SHP77 (cell line): ENCODE measurements around the gene SERPINA5.
"Not testable (repeated sequence)": the region's sequence is repeated elsewhere in the genome, so short reads cannot be mapped to it uniquely, and the experiment has no call there.

Experiments
- DNase-seq, 2 experiments: peaks; one replicate each; lab custom pipeline; 2025; lab: John Stamatoyannopoulos, UW

The SERPINA5 gene

GRCh38 chr14:94601884-94602391 is 20.7 kb downstream of the SERPINA5 start:
- peak in 1 of 2 experiments; percentile 18 for DNase-seq

GRCh38 chr14:94602722-94603121 is 21.5 kb downstream of the SERPINA5 start:
- DNase-seq = no peak

- no peak for DNase-seq
These were observed 24.1 kb downstream of the SERPINA5 start for GRCh38 chr14:94605361-94605760.

- not testable (repeated sequence) for DNase-seq
These were observed 27.7 kb downstream of the SERPINA5 start for GRCh38 chr14:94608966-94609365.

GRCh38 chr14:94611179-94611578 is 30.0 kb downstream of the SERPINA5 start:
- DNase-seq = no peak

- no peak for DNase-seq
These were observed 30.9 kb downstream of the SERPINA5 start, which contains the start of gene SERPINA3 for GRCh38 chr14:94612174-94612573. SERPINA3 (plus strand) TSS chr14:94612391; CDS start chr14:94614442, 2,051 bp downstream.

- DNase-seq = no peak
These were observed 31.6 kb downstream of the SERPINA5 start for GRCh38 chr14:94612580-94613554.

- no peak for DNase-seq
These were observed 32.8 kb downstream of the SERPINA5 start for GRCh38 chr14:94613720-94614644.

GRCh38 chr14:94614802-94615201 is 33.6 kb downstream of the SERPINA5 start:
- DNase-seq = no peak

DNA sequence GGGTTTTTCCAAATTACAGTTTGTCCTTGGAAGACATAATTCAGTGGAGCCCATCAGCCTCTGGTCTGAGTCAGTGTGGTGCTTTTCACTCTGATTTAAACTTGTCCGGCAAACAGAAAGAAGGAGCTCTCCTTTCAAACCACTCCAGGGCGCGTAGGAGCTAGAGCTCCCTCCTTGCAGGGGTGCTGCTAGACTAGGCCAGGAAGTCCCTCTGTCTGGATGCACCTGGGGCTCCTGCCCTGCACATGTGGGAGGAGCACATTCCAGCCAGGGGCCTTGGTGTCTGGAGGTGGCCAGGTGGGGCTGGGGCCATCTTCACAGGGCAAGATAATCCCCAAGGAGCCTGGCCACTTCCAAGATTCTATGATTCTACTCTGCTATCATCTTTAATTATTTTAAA is 34.0 kb downstream of the SERPINA5 start:
- no peak for DNase-seq

DNA sequence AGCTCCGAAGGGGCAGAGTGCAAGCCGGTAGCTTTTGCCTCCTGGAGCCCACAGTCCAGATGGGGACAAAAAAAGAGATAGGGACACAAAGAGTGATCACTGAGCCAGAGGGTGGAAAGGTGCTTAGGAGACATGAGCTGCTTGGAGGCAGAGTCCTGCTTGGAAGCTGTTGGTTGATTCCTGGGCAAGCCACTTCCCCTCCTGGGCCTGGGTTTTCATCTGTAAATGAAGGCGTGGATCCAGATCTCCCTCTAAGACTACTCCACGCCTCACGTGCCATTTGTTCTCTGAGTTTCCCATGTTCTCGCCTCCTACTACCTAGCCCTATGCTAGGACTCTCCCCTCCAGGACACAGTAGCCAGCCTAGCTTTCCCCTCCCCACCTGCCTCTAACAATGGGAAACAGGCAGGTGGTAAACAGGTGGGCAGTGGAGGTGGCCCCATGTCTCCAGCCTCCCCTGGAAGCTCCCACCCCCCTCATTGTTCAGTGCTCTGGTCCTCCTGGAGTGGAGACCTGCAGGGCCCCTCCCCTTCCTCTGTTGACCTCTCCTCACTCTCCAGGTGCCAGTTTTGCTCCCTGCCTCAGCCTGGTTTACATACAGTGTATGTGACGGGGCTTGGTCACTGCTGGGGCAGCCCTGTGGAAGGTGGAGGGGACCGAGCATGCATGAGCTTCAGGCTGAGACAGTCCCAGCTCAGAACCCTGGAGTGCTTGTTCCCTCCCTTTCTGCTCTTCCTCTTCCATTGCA is 34.8 kb downstream of the SERPINA5 start:
- no peak for DNase-seq

DNA sequence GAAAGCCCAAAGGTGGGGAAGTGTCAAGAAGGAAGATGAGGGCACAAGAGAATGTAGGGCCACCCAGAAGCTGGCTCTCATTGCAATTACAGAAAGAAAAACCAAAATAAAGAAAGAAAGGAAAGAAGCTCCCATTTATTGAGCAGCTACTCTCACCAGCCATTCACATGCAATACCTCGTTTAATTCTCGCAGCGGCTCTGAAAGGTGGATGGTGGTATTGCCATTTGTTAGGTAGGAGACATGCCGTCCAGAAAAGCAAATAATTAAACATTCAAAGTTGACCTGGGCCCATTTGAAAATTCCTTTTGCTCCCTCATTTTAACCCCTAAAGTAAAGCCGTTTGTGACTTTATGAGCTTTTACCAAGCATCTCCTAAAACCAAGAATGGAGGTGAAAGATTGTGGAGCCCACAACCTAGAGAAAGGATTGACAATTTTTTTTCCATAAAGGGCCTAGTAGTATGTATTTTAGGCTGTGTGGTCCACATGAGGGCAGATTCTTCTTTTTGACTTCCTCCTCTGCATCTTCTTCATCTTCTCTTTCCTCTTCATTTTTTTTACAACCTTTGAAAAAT is 36.2 kb downstream of the SERPINA5 start:
- no peak for DNase-seq

DNA sequence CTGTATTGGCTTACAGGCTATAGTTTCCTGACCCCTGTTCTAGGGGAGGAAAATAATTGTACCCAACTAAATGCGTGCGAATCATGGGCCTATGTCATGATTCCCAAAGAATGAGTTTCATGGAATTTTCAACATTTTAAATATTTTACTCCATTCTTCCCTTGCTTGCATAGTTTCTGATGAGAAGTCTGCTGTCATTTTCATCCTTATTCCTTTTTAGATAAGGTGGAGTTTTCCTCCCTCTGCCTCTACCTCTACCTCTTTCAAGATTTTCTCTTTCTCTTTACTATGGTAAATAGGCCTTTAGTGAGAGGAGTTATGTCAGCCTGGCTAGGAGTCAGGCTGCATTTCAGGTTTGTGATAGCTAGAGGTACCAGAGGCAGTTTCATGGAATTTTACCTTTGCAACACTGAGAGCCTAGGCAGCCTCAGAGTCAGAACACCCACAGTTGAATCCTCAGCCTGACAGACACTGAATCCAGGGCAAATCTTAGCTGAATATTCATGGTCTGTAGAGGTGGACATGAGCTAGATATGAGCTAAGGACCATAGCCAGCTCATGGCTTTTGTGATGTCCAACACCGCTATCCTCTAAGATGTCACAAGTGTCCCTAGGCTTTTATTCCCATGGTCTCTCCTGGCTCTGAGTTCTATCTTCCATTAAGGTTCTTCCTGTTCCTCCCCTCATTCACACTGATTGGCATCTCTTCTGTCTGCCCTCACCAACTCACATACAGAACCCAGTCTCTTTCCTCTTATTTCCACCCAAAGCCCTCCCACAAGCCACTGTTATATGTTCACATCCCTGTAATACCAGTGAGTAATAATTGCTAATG is 37.0 kb downstream of the SERPINA5 start:
- DNase-seq = no peak

- DNase-seq = no peak
These were observed 38.1 kb downstream of the SERPINA5 start for GRCh38 chr14:94619297-94619696.

DNA sequence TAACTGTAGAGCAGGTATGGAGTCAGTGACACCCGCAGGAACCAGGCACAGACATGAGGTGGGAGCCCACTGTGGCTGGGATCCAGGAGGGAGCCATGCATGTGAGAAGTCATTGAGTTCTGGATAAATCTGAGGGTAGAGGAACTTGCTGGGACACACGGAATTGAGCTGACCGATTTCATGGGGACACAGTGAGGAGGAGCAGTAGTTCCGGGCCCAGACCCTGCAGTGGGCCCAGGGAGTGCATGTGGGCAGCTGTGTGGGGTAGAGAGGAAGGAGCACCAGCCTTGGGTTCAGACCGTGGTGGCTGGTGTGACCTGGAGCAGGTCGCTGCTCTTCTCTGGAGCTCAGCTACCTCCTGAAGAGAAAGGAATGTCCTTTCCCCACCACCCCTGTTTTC is 39.4 kb downstream of the SERPINA5 start:
- DNase-seq = no peak

- no peak for DNase-seq
These were observed 40.3 kb downstream of the SERPINA5 start for GRCh38 chr14:94621358-94622134.

GRCh38 chr14:94622653-94623421 is 41.6 kb downstream of the SERPINA5 start:
- no peak for DNase-seq

GRCh38 chr14:94623422-94623809 is 42.2 kb downstream of the SERPINA5 start:
- DNase-seq = no peak
